ENCODE data around the gene PLCD1.

- TF ChIP-seq CTCF (IDR thresholded peaks at IDR 0.05; ENCODE audit: control extremely low read depth in 1 of 3, insufficient read depth in 1 of 3, low read depth in 1 of 3, low read length in 3 of 3): no peak
- TF ChIP-seq ATF2 (IDR thresholded peaks at IDR 0.05; ENCODE audit: low read length): no peak
- TF ChIP-seq RAD21 (IDR thresholded peaks at IDR 0.05 in 1 of 2, conservative IDR thresholded peaks at IDR 0.05 in 1 of 2; ENCODE audit: low read depth in 2 of 2, low read length in 2 of 2): no peak
- no peak for TF ChIP-seq EZH2 (IDR thresholded peaks at IDR 0.05; ENCODE audit: low read depth, low read length, severe bottlenecking)
- no peak for TF ChIP-seq SP2 (IDR thresholded peaks at IDR 0.05; ENCODE audit: low read length)
- TF ChIP-seq RFX5 (IDR thresholded peaks at IDR 0.05; ENCODE audit: borderline replicate concordance, low read depth, low read length): no peak
- no peak for TF ChIP-seq EGR1 (IDR thresholded peaks at IDR 0.05; ENCODE audit: borderline replicate concordance, low read depth, low read length)
- TF ChIP-seq POLR2A (IDR thresholded peaks at IDR 0.05; ENCODE audit: control extremely low read depth in 1 of 2, low read depth in 2 of 2, low read length in 2 of 2): no peak
Observed at GRCh38 chr3:38021196-38021595, 8.2 kb downstream of the PLCD1 start.
